HG02610 (cell line): ENCODE measurements around the gene BATF.
A peak's percentile ranks its signal among the peaks of the same experiment; 100 is the strongest.

Experiments
- ATAC-seq: cut with Tn5 transposase; IDR thresholded peaks from one replicate; pipeline ENCODE4 v1.9.1; 2021; ENCODE audit warnings: mild to moderate bottlenecking, moderate library complexity; ENCODE audit not compliant: unreplicated experiment

The BATF gene

GRCh38 chr14:75531660-75532317 is 9.5 kb downstream of the BATF start:
- no peak for ATAC-seq

DNA sequence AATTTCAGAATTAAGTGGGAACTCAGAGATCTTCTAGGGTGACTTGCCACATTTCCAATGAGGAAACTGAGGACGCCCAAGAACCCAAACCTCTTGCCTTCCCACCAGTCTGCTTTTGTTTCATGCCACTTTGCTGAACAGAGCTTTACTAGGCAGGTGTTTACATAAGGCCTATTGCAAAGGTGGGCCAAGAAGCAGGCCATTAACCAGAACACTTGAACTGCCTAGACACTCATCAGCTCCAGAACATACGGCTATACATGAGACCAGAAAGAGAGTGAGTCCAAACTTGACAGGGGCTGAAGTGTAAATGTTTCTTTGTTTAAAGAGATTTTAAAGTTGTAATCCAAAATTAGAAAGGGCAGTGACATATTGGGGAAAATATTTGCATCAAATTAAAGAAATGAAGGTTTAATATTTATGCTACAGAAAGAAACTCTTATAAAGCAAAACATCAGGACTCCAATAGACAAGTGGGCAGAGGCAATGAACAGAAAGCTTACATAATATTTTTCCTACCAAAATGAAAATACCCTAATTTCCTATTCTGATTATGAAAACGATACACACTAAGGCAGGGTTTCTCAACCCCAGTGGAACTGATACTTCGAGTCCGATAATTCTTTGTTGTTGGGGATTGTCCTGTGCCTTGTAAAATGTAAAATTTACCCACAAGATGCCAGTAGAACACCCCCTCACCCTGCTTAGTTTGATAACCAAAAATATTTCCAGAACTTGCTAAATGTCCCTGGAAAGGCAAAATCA is 11.7 kb downstream of the BATF start:
- ATAC-seq, result no peak

GRCh38 chr14:75535164-75535898 is 13.1 kb downstream of the BATF start:
- no peak for ATAC-seq

DNA sequence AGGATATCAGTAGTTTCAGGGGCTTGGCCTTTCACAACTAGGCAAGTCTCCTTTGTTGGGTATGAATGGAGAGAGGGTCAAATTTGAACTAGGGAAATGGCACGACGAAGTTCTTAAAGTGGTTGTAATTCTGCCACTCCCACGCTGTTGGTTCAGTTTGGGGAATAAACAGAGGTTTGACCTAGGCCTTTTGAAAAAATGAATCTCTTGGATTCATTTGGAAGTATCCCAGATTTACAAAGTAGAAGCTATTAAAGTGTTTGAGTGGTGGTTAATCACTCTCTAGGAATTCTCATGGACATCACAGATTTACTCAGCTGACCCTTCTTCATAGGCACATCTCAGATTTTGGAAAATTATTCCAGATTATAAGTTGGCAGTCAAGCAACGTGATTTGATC is 14.8 kb downstream of the BATF start:
- ATAC-seq, result no peak

GRCh38 chr14:75539162-75539560 is 16.9 kb downstream of the BATF start:
- no peak for ATAC-seq

- peak; percentile 41 for ATAC-seq
Observed at GRCh38 chr14:75539561-75540478, 17.6 kb downstream of the BATF start.

- no peak for ATAC-seq
Observed at GRCh38 chr14:75540479-75540851, 18.2 kb downstream of the BATF start.

DNA sequence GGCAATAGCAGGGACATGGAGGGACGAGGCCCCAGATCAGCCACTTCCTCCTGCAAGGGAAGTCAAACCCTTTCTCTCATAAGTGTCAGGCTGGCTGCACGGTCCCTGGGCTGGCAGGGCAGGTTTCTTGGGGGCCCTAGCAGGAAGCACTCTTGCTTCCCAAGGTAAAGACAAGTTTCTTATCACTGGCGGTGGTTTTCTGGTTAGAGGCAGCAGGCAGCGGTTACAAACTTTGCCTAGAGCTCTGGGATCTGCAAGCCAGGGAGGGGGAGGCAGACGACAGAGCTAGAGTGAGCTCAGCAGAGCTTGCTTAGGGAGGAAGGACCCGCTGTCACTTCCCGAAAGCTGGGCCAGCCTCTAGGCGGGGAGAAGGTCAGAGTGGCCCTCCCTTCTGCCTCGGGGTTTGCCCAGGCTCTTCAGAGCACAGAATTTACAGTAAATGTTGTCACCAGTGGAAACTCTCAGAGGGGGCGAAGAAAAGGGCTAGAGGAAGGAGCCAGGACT is 20.4 kb downstream of the BATF start:
- ATAC-seq, result peak; percentile 68

- no peak for ATAC-seq
Observed at GRCh38 chr14:75543253-75543652, 21.0 kb downstream of the BATF start.

- no peak for ATAC-seq
Observed at GRCh38 chr14:75543786-75544185, 21.5 kb downstream of the BATF start.

DNA sequence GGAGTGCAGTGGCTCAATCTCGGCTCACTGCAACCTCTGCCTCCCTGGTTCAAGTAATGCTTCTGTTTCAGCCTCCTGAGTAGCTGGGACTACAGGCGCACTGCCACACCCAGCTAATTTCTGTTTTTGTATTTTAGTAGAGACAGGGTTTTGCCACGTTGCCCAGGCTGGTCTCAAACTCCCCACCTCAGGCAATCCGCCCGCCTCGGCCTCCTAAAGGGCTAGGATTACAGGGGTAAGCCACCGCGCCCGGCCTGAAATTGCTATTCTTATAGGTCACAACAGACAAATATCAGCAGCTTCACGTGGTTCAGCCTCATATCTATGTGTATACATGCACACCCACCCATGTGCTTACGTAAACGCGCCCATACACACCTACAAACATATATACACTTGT is 23.6 kb downstream of the BATF start:
- no peak for ATAC-seq

GRCh38 chr14:75547552-75548250 is 25.4 kb downstream of the BATF start:
- no peak for ATAC-seq

DNA sequence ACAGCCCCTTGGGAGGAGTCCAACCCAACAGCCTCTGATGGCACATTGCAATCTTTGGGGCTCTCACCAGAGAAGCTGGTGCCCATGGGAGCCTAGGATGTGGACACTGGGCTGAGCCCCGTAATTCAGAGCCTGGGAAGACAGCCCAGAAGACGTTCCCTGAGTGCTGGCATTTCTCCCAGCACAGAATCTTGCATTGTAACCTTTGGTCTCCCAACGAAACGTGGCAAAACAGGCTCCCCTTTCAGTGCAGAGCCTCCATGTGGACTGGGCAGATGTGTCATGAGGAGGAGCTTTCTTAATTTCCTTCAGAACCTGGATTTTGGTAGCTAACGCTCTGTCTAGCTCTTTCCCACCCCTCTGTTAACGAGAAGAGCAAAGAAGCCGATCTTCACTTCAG is 26.3 kb downstream of the BATF start:
- ATAC-seq, result no peak

GRCh38 chr14:75549169-75549568 is 26.9 kb downstream of the BATF start:
- ATAC-seq, result peak; percentile 67

GRCh38 chr14:75551021-75551420 is 28.8 kb downstream of the BATF start:
- no peak for ATAC-seq

- ATAC-seq, result no peak
Observed at GRCh38 chr14:75553157-75553556, 30.9 kb downstream of the BATF start.

- ATAC-seq, result no peak
Observed at GRCh38 chr14:75553761-75554364, 31.6 kb downstream of the BATF start.

- ATAC-seq, result no peak
Observed at GRCh38 chr14:75554482-75554881, 32.2 kb downstream of the BATF start.

DNA sequence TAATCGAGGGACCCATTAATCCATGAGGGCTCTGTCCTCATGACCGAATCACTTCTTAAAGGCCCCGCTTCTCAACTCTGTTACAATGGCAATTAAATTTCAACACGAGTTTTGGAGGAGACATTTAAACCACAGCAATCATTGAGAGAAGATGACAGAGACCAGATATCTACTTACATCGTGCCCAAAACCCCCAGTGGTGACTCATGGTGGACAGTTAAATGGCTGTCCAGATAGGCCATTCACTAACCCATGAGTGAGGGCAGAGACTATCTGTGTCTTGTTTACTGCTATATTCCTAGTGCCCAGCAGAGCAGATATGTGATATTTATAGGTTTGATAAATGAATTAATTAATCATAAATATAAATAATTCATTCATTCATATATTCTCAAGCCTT is 36.2 kb downstream of the BATF start:
- ATAC-seq, result no peak

GRCh38 chr14:75559045-75559444 is 36.8 kb downstream of the BATF start:
- no peak for ATAC-seq
